GM18870 (cell line): ENCODE results near the gene DGKZ.

Experiments
- ATAC-seq: cut with Tn5 transposase; IDR thresholded peaks from one replicate; pipeline ENCODE4 v1.9.1; 2021; ENCODE audit warnings: moderate library complexity; ENCODE audit not compliant: unreplicated experiment

Gene DGKZ

DNA sequence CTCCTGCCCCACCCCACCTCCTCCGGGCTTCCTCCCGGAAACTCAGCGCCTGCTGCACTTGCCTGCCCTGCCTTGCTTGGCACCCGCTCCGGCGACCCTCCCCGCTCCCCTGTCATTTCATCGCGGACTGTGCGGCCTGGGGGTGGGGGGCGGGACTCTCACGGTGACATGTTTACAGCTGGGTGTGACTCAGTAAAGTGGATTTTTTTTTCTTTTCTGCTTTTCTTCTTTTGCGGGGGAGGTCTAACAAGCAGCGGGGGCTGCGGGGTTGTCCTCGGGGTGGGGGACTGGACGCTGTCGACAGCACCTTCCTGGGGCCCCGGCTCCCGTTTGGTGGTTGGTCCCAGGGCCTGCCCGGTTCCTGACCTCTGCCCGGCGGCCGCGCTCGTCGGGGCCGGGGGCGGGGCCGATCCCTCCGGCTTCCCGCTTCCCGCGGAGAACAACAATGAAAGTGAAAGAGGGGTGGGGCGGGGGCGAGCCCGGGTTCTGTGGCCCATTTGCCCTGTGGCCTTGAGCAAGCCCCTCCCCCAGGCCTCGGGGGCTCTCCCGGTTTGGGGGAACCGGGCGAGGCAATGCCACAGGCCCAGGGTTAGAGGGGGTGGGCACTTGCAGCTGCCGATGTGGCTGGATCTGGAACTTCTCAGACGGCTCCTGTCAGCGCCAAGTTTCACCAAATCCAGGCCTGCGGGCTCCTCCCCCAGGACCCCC, 33.2 kb downstream of the DGKZ start:
- ATAC-seq: no peak

- ATAC-seq: no peak
Measured at GRCh38 chr11:46381048-46381818, 34.0 kb downstream of the DGKZ start, which contains the start of gene MDK. TSS of gene MDK (plus strand) at chr11:46381669. CDS start at chr11:46382058, 389 bp downstream.

DNA sequence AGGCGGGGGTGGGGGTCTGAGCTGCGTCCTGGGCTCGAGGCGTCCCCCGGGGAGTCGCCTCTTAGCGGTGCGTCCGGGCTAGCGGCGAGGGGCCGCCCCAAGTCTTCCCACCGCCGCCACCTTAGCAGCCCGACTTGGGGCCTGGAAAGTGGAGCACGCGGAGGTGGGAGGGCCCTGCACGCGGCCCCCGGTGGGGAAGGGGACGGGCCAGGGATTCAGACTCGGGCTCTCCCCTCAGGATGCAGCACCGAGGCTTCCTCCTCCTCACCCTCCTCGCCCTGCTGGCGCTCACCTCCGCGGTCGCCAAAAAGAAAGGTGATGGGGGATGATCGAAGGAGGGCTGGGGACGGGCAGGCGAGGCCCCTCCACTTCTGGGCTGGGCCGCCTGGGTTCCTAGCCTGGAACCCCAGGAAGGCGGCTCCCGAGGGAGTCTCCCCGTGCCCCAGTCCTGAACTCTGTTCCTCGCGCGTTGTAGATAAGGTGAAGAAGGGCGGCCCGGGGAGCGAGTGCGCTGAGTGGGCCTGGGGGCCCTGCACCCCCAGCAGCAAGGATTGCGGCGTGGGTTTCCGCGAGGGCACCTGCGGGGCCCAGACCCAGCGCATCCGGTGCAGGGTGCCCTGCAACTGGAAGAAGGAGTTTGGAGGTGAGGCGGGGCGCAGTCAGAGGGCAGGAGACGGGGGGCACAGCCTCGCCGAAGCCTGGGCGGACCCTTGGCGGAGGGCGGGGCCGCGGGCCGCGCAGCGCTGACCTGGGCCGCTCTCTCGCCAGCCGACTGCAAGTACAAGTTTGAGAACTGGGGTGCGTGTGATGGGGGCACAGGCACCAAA, 34.8 kb downstream of the DGKZ start:
- ATAC-seq: no peak

DNA sequence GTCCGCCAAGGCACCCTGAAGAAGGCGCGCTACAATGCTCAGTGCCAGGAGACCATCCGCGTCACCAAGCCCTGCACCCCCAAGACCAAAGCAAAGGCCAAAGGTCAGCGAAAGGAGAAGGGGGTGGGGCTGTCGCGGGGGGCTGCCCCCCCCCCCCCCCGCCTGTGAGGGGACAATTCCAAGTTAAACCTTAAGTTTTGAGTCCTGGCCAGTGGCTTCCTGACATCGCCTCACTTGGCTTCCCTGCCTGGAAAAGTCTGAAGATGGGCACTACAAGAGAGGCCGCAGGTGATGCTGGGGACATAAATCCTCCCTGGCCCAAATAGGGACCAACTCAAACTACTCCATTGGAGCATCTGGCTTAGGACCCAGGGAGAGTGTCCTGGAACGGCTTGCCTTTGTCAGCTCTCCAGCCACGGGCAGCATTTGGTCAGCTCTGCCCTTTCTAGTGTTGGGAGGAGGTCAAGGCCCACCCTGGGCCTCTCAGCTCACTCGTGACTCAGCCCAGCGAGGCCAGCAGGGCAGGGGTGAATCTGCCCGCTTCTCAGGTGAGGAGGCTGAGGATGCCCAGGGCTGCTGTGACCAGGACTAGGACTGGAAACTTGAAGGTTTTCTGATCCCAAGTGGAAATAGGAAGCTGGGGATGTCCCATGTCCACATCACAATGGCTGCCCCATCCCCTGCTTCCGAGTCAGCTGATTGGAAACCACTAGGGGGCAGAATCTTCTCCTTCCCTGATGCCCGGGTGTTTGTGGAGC, 35.6 kb downstream of the DGKZ start:
- ATAC-seq: no peak

DNA sequence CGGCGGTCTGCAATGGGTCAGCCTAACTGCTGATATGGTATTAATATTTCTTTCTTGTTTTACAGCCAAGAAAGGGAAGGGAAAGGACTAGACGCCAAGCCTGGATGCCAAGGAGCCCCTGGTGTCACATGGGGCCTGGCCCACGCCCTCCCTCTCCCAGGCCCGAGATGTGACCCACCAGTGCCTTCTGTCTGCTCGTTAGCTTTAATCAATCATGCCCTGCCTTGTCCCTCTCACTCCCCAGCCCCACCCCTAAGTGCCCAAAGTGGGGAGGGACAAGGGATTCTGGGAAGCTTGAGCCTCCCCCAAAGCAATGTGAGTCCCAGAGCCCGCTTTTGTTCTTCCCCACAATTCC, 36.1 kb downstream of the DGKZ start:
- no peak for ATAC-seq

GRCh38 chr11:46383974-46384701, 36.9 kb downstream of the DGKZ start:
- ATAC-seq: no peak

GRCh38 chr11:46385169-46386004, 38.1 kb downstream of the DGKZ start:
- no peak for ATAC-seq

DNA sequence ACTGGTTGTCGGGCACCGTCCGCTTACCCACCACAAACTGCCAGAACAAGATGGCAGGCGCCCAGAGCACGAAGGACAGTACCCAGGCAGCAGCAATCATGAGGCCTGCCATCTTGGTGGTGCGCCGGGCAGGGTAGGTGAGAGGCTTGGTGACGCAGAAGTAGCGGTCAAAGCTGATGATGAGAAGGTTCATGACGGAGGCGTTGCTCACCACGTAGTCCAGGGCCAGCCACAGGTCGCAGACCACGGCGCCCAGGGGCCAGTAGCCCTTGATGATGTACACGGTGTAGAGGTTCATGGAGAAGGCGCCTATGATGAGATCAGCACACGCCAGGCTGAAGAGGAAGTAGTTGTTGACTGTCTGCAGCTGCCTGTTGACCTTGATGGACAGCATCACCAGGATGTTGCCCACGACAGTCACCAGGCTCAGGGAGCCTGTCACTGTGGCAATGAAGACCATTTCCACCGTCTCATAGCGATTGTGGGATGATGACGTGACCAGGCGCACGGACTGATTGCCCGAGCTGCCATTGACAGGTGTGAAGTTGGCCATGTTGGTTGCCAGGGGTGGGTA, 38.8 kb downstream of the DGKZ start:
- ATAC-seq: no peak

GRCh38 chr11:46386674-46387073, 39.4 kb downstream of the DGKZ start:
- no peak for ATAC-seq

DNA sequence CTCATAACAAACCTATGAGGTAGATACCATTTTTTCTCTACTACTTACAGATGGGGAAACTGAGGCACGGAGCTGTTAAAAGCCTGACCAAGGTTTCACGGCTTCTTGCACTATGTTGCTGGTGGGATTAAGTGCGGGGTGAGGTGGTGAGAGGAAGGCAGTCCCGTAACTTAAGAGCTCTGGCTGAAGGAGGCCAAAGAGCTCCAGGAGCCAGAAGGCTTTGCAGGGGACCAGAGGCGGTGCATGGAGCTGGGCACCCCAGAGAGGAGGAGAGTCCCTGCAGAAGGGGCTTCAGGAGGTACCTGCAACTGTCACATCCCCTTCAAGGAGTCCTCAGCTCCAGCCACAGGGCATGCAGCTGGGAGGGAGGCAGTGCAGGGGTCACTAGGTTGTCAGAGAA, 40.2 kb downstream of the DGKZ start:
- no peak for ATAC-seq

DNA sequence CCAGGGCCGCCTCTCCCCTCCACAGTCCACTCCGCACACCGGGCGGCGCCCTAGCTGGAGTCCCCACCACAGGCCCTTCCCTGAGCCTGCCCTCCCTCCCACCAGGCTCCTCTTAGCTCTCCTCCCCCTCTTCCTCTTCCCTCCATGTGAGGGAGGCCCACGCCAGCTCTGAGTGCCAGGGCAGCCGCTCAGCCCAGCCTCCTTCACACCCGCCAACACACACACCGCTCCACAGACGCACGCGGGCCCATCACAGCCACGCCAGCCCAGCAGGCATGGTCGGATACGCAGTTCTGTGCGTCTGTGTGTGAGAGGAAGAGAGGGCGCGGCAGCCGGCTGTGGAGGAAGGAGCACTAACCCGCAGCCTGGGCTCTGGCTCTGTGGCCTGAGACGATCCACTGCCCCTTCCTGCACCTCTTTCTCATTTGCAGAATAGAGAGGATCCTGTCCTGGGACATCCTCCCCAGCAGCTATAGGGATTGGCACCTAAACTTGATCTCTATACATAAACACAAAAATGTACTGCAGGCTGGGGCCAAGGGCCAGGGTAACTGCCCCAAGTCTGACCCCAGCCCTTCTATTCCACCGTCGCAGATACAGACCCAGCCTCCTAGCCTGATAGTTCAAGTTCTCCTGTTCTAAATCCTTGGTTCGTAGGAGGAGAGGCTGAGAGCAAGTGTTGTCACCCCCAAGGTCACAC, 40.8 kb downstream of the DGKZ start:
- no peak for ATAC-seq

DNA sequence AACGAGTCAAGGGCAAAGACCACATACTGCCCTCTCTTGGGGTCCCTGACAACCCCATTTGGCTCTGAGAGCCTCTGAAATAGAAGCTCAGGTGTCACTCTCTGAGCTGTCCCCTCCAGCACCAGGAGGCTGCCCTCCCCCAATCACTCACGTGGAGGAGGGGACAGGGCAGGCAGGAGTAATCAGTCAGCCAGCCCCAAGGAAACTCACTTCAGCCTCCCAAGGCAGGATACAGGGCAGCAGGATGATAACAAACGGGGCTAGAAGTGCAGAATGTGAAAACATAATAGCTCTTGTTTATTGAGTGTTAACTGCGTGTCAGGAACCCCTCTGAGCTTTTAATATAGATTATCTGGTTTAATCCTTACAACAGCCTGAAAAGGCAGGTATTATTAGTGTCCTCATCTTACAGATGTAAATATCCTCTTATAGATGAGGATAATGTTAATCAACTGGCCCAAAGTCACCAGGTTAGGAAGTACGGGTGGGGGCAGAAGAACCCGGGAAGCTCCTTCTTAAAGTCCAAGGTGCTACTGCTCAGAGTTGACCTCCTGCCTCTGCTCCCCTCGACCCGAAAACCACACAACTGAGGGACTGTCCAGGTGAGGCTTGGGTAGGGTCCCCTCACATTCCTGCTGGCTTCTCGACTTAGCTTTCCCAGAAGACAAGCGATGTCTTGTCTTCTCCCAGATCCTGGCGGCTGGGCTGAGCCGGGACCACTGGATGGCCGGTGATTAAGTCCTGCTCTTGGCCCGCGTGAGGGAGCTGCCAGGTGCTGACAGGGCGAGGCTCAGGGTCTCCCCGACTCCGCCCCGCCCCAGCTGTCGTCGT, 41.6 kb downstream of the DGKZ start:
- ATAC-seq: no peak

DNA sequence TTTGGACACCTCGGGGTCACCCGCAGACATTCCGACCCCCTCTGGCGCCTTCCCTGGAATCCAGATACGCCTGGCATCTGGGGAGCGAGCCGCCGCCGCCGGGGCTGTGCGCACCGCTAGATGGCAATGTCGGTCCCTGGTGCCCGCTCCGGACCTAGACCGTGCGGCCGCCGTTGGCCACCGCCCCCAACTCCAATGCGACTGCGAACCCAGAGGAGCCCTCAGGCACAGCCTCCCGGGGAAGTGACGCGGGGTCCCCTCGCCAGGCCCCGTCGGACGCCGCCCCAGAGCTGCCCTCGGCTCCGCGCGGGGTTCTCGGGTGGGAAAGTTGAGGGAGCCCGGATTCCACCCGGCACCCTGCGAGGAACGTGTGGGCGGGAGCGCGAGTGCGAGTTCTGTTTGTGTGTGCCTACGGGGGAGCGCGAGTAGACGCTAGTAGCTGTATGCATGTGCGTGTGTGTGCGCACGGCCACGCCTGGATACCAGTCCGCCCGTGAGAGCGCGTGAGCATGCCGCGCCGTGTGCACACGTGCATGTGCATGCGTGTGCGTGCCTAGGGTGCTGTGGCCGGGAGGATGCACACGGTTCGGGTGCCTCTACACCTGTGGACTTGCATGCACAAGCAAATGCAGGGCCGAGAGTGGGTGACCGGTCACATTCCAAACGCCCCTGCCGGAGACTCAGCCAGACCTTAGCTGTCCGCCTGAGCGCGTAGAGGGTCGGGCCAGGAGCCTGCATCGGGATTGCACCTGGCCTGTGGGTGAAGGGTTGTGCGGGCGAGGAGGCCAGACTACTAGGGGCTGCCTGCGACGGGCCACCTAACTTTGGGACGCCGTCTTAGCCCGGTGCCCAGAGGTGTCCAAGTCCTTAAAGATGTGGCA, 42.4 kb downstream of the DGKZ start:
- no peak for ATAC-seq

GRCh38 chr11:46390331-46391171, 43.3 kb downstream of the DGKZ start:
- no peak for ATAC-seq

- ATAC-seq: no peak
Measured at GRCh38 chr11:46391186-46391577, 43.9 kb downstream of the DGKZ start.
